ENCODE results near the gene TM6SF1. TPM values are rescaled to one million over a fixed set of nuclear protein-coding genes. Genes with fewer than 3 reads are reported as not detected.

TM6SF1 gene
- total and polyA plus RNA-seq, 9 of the 15 experiments (the other 6 are each of a cell fraction or from before 2014, with no cell fraction given), result 1.0 to 5.6 (median 3.5) TPM

DNA sequence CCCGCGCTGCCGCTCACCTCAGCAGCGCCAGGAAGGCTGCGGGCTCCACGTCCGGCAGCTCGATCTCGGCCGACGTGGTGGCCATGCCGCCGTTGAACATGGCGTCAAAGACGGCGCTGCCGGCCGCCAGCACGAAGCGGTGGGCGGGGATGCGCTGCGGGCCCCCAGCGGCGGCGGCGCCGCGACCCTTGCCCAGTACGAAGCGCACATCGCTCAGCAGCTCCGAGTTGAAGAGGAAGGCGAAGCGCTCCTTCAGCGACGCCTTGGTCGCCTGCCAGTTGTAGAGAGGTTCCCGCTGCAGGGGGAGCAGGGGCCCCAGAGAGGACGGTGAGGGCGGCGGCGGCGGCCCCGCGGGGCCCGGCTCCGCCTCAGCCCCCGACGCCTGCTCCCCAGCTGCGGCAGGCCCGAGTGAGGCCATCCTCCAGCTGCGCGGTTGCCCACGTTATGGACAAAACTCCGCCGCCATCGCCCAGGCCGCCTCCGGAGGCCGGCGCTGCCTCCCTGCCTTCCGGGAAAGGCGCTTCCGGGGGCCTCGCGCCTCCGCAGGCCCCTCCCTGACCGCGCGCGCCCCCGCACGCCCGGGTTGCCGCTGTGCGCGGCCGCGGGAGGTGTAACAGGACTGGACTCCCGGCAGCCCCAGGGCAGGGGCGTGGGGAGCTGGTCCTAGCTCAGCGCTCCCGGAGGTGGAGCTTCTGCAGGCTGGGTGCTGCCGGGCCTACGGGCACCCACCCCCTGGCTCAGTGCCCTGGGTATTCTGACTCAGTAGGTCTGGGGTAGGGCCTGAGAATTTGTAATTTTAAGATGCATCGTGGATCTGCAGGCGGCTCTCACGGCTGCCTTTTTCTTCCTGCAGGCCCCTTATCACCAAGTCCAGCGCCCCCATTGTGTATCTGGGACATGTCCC lies 40.5 kb upstream of the TM6SF1 start, which contains the start of gene BTBD1 (continued):
- TF ChIP-seq ZNF584 (CRISPR knock-in tag; IDR thresholded peaks at IDR 0.05; ENCODE audit: low read depth), result no peak
- peak; percentile 91 for TF ChIP-seq CTBP1 (IDR thresholded peaks at IDR 0.05; ENCODE audit: borderline replicate concordance)
- TF ChIP-seq NONO (IDR thresholded peaks at IDR 0.05; ENCODE audit: low read depth in 2 of 2, low read length in 1 of 2), result peak in 1 of 2 experiments; percentile 96
- peak; percentile 56 for TF ChIP-seq PHF20 (IDR thresholded peaks at IDR 0.05; ENCODE audit: partially characterized antibody)
- TF ChIP-seq, protein P1, sequence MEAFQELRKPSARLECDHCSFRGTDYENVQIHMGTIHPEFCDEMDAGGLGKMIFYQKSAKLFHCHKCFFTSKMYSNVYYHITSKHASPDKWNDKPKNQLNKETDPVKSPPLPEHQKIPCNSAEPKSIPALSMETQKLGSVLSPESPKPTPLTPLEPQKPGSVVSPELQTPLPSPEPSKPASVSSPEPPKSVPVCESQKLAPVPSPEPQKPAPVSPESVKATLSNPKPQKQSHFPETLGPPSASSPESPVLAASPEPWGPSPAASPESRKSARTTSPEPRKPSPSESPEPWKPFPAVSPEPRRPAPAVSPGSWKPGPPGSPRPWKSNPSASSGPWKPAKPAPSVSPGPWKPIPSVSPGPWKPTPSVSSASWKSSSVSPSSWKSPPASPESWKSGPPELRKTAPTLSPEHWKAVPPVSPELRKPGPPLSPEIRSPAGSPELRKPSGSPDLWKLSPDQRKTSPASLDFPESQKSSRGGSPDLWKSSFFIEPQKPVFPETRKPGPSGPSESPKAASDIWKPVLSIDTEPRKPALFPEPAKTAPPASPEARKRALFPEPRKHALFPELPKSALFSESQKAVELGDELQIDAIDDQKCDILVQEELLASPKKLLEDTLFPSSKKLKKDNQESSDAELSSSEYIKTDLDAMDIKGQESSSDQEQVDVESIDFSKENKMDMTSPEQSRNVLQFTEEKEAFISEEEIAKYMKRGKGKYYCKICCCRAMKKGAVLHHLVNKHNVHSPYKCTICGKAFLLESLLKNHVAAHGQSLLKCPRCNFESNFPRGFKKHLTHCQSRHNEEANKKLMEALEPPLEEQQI (IDR thresholded peaks at IDR 0.05), result 0 out of 2 replicates have a peak, but pooled peaks have one; percentile 40
- TF ChIP-seq CBX2 (IDR thresholded peaks at IDR 0.05; ENCODE audit: insufficient read depth, low read length, poor library complexity, severe bottlenecking), result no peak
- TF ChIP-seq SREBF2 (CRISPR knock-in tag; IDR thresholded peaks at IDR 0.05), result no peak
- TF ChIP-seq POLR3A (IDR thresholded peaks at IDR 0.05; ENCODE audit: borderline replicate concordance, extremely low read depth, insufficient read depth, insufficient read length), result no peak
- TF ChIP-seq MBD2 (IDR thresholded peaks at IDR 0.05; ENCODE audit: borderline replicate concordance, low read depth), result peak; percentile 72; the same call in 1 of the 2 replicates
- TF ChIP-seq KHSRP (IDR thresholded peaks at IDR 0.05), result no peak
- TF ChIP-seq POLR2AphosphoS5 (IDR thresholded peaks at IDR 0.05; ENCODE audit: control insufficient read depth, insufficient read depth, low read depth, low read length), result peak; percentile 82
- TF ChIP-seq EGR1 (conservative IDR thresholded peaks at IDR 0.05), result peak; percentile 91
- no peak for TF ChIP-seq ZNF717 (CRISPR knock-in tag; IDR thresholded peaks at IDR 0.05)
- TF ChIP-seq RBM17 (IDR thresholded peaks at IDR 0.05; ENCODE audit: borderline replicate concordance, low read depth, low read length), result no peak
- TF ChIP-seq ZNF146 (CRISPR knock-in tag; IDR thresholded peaks at IDR 0.05; ENCODE audit: unreplicated experiment), result no peak
- TF ChIP-seq, protein P2, sequence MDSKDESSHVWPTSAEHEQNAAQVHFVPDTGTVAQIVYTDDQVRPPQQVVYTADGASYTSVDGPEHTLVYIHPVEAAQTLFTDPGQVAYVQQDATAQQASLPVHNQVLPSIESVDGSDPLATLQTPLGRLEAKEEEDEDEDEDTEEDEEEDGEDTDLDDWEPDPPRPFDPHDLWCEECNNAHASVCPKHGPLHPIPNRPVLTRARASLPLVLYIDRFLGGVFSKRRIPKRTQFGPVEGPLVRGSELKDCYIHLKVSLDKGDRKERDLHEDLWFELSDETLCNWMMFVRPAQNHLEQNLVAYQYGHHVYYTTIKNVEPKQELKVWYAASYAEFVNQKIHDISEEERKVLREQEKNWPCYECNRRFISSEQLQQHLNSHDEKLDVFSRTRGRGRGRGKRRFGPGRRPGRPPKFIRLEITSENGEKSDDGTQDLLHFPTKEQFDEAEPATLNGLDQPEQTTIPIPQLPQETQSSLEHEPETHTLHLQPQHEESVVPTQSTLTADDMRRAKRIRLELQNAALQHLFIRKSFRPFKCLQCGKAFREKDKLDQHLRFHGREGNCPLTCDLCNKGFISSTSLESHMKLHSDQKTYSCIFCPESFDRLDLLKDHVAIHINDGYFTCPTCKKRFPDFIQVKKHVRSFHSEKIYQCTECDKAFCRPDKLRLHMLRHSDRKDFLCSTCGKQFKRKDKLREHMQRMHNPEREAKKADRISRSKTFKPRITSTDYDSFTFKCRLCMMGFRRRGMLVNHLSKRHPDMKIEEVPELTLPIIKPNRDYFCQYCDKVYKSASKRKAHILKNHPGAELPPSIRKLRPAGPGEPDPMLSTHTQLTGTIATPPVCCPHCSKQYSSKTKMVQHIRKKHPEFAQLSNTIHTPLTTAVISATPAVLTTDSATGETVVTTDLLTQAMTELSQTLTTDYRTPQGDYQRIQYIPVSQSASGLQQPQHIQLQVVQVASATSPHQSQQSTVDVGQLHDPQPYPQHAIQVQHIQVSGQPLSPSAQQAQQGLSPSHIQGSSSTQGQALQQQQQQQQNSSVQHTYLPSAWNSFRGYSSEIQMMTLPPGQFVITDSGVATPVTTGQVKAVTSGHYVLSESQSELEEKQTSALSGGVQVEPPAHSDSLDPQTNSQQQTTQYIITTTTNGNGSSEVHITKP (IDR thresholded peaks at IDR 0.05; ENCODE audit: partially characterized antibody), result peak; percentile 28
- TF ChIP-seq, protein P3, sequence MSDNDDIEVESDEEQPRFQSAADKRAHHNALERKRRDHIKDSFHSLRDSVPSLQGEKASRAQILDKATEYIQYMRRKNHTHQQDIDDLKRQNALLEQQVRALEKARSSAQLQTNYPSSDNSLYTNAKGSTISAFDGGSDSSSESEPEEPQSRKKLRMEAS (CRISPR knock-in tag; IDR thresholded peaks at IDR 0.05), result peak; percentile 67
- peak; percentile 70 for TF ChIP-seq SMAD1 (IDR thresholded peaks at IDR 0.05; ENCODE audit: low read depth, low read length, partially characterized antibody)
- TF ChIP-seq RHOXF2B (CRISPR knock-in tag; conservative IDR thresholded peaks at IDR 0.05), result no peak
- no peak for TF ChIP-seq ZC3H11A (IDR thresholded peaks at IDR 0.05; ENCODE audit: low read depth, low read length)
- peak; percentile 88 for TF ChIP-seq GABPB1 (CRISPR knock-in tag; IDR thresholded peaks at IDR 0.05)
- TF ChIP-seq BCL6 (CRISPR knock-in tag; IDR thresholded peaks at IDR 0.05), result no peak
- 0 out of 2 replicates have a peak, but pooled peaks have one; percentile 30 for TF ChIP-seq MXI1 (IDR thresholded peaks at IDR 0.05; ENCODE audit: low read depth, low read length)

Measured in K562 (cell line).